ENCODE data around the gene SEPHS2. TPM values are rescaled to one million over a fixed set of nuclear protein-coding genes. Genes with fewer than 3 reads are reported as not detected.

Gene SEPHS2
- total RNA-seq, 3 donors from 2014 or later (not counting 1 experiment from before 2014, with no cell fraction given): 25.5 to 37.6 (median 35.0) TPM

DNA sequence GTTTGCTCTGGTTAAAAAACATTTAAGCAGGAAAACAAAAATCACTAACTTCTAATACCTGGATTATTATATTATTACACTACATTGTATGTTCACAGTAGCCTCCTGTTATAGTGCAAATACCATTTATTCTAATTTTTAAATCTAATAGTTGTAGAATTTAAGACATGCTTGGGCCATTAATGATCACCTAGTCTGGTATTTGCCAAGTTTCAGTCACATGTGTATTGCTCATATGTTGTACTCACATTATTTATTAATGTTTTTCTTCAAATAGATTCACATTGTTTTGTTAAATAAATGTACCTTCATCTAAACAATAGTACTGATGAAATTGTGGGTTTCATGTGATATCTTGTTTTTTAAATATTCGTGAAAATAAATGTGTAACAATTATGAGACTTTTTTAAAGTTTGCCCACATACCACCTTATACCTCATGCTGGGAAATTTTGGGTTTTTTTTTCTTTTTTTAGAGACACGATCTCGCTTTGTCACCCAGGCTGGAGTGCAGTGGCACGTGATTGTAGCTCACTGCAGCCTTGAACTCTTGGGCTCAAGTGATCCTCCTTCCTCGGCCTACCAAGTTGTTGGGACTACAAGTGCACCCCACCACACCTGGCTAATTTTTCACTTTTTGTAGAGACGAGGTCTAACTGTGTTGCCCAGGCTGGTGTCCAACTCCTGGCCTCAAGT lies 32.4 kb downstream of the SEPHS2 start:
- H3K4me1 Mint-ChIP-seq: peaks cover 22 to 25% of the 10 kb centered on the region in 2 donors

DNA sequence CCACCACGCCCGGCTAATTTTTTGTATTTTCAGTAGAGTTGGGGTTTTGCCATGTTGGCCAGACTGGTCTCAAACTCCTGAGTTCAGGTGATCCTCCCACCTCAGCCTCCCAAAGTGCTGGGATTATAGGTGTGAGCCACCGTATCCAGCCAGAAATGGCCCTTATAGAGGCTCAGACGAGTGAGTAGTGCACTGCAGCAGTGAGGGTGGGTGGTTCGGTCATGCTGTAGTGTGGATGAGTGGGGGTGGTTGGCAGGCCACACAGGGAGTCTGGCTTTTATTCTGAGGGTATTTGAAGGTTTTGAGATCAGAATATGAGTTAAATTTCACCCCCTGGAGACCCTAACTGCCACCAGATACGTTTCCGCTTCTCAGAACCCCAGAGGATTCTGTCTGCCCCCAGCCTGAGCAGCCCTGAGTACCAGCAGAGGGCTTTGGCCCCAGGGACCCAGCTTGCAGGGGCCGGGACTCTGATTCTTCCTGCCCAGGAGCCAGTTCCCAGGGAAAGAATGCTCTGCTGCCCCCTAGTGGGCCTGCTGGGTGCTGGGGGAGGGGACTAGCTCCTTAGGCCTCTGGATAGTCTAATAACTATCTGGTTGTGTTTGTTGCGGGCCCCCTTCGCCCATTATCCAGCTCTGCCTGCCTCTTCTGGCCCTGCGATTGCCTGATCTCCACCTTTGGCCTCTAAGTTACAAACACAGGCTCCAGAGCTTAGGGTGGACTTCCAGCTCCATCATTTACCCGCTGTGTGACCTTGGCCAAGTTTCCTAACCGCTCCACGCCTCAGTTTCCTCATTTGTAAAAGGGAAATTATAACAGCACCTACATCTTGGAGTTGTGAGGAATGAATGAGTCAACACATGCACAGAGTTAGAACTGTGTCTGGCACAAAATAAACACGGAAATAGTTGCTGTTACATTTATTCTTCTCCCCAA lies 36.3 kb downstream of the SEPHS2 start:
- peak overlapping the region in 1 of 2 donors; percentile 31 for H3K27ac Mint-ChIP-seq
- intact Hi-C loops (cut with micrococcal nuclease): loop anchor here (10.0 kb wide), 1 partner anchor 345 kb away; the partner anchor contains the start of gene ALDOA

More for the DNA sequence above, 32.4 kb downstream of the SEPHS2 start:
- H3K4me3 ChIP-seq (ENCODE audit: low read length): no peak overlapping the region
- H3K36me3 ChIP-seq (ENCODE audit: control insufficient read depth, insufficient read depth, low read length): no peaks in the 10 kb centered on the region
- no peaks in the 10 kb centered on the region for H3K36me3 Mint-ChIP-seq
- no peaks in the 10 kb centered on the region for H3K9me3 Mint-ChIP-seq
- H3K27me3 Mint-ChIP-seq (ENCODE audit: low read depth in 2 of 2): no peaks in the 10 kb centered on the region
- H3K27ac ChIP-seq (ENCODE audit: low read length): no peak overlapping the region
- no peak for DNase-seq
- intact Hi-C loops (cut with micrococcal nuclease): no loop called here
- no peak for ATAC-seq
- no peaks in the 10 kb centered on the region for H3K27me3 ChIP-seq (ENCODE audit: control insufficient read depth, insufficient read depth, low read length)
- TF ChIP-seq, protein P1, sequence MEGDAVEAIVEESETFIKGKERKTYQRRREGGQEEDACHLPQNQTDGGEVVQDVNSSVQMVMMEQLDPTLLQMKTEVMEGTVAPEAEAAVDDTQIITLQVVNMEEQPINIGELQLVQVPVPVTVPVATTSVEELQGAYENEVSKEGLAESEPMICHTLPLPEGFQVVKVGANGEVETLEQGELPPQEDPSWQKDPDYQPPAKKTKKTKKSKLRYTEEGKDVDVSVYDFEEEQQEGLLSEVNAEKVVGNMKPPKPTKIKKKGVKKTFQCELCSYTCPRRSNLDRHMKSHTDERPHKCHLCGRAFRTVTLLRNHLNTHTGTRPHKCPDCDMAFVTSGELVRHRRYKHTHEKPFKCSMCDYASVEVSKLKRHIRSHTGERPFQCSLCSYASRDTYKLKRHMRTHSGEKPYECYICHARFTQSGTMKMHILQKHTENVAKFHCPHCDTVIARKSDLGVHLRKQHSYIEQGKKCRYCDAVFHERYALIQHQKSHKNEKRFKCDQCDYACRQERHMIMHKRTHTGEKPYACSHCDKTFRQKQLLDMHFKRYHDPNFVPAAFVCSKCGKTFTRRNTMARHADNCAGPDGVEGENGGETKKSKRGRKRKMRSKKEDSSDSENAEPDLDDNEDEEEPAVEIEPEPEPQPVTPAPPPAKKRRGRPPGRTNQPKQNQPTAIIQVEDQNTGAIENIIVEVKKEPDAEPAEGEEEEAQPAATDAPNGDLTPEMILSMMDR (IDR thresholded peaks at IDR 0.05): no peak
- H3K4me1 ChIP-seq (ENCODE audit: control insufficient read depth, insufficient read depth, low read length): peaks cover 16% of the 10 kb centered on the region
- H3K4me3 Mint-ChIP-seq: no peak overlapping the region
- H3K27ac Mint-ChIP-seq: no peak overlapping the region
- no peaks in the 10 kb centered on the region for H3K9me3 ChIP-seq (ENCODE audit: control insufficient read depth, insufficient read depth, low read length)
- 90% methylated on average over 5 of the region's 6 CpGs for WGBS (ENCODE audit: insufficient coverage)

DNA sequence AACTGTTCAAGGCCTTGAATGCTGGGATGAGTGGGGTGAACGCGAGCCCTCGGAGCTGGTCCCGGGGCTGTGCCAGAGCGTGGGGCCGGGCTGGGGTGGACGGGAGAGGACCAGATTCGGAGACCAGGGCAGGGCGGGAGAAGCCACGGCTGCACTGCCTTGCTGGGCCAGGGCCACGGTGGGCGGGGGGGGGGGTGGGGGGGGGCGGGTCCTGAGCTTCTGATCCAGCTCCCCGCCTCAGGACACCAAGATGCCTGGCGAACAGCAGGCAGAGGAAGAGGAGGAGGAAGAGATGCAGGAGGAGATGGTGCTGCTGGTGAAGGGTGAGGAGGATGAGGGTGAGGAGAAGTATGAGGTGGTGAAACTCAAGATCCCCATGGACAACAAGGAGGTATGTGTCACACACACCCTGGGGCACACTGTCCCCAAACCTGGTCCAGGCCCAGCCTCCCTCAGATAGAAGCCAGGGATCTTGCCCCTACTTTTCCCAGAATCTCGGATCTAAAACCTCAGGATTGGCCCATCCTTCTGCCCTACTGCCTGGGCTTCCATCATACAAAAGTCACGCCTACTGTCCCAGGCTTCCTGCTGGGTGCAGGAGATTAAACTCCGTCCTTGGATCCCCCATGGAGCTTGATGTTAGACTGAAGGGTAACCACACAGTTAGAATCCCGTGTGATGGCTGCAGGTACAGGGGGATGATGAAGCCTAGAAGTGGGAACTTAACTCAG lies 37.7 kb downstream of the SEPHS2 start:
- Mint-ChIP-seq H3K9me3 (no peaks in the 10 kb centered on the region), H3K36me3 (no peaks in the 10 kb centered on the region), H3K27ac (peak overlapping the region; percentile 38 to 85), H3K4me1 (peaks cover 15 to 21% of the 10 kb centered on the region in 2 donors), H3K27me3 (ENCODE audit: low read depth in 2 of 2) (peaks cover 0 to 2% of the 10 kb centered on the region in 2 donors), H3K4me3 (peak overlapping the region; percentile 94)
- peak overlapping the region; percentile 69 for H3K4me3 ChIP-seq (ENCODE audit: low read length)
- 28% methylated on average over 13 of the region's 19 CpGs for WGBS (ENCODE audit: insufficient coverage)
- peak in 1 of 2 donors; percentile 30 for DNase-seq
- no peaks in the 10 kb centered on the region for H3K36me3 ChIP-seq (ENCODE audit: control insufficient read depth, insufficient read depth, low read length)
- intact Hi-C loops (cut with micrococcal nuclease): loop anchor here (10.0 kb wide), 1 partner anchor 343 kb away; the partner anchor contains the start of gene ALDOA
- no peak overlapping the region for H3K27ac ChIP-seq (ENCODE audit: low read length)
- TF ChIP-seq, protein P1 (IDR thresholded peaks at IDR 0.05): no peak
- H3K4me1 ChIP-seq (ENCODE audit: control insufficient read depth, insufficient read depth, low read length): peaks cover 24% of the 10 kb centered on the region
- no peaks in the 10 kb centered on the region for H3K9me3 ChIP-seq (ENCODE audit: control insufficient read depth, insufficient read depth, low read length)
- H3K27me3 ChIP-seq (ENCODE audit: control insufficient read depth, insufficient read depth, low read length): peaks cover 3% of the 10 kb centered on the region
- no peak for ATAC-seq

More for the DNA sequence above, 36.3 kb downstream of the SEPHS2 start:
- H3K9me3 ChIP-seq (ENCODE audit: control insufficient read depth, insufficient read depth, low read length): no peaks in the 10 kb centered on the region
- ATAC-seq: peak; percentile 63 to 80 (median 68)
- no peak overlapping the region for H3K4me3 ChIP-seq (ENCODE audit: low read length)
- TF ChIP-seq, protein P1 (IDR thresholded peaks at IDR 0.05): peak; percentile 91
- Mint-ChIP-seq H3K9me3 (no peaks in the 10 kb centered on the region), H3K27me3 (ENCODE audit: low read depth in 2 of 2) (no peaks in the 10 kb centered on the region), H3K4me1 (peaks cover 15 to 21% of the 10 kb centered on the region in 2 donors), H3K36me3 (no peaks in the 10 kb centered on the region), H3K4me3 (peak overlapping the region; percentile 37)
- 42% methylated on average over 13 of the region's 15 CpGs for WGBS (ENCODE audit: insufficient coverage)
- no peak overlapping the region for H3K27ac ChIP-seq (ENCODE audit: low read length)
- H3K27me3 ChIP-seq (ENCODE audit: control insufficient read depth, insufficient read depth, low read length): no peaks in the 10 kb centered on the region
- H3K4me1 ChIP-seq (ENCODE audit: control insufficient read depth, insufficient read depth, low read length): peaks cover 24% of the 10 kb centered on the region
- peak; percentile 91 to 95 for DNase-seq
- H3K36me3 ChIP-seq (ENCODE audit: control insufficient read depth, insufficient read depth, low read length): no peaks in the 10 kb centered on the region
